H9 (cell line): ENCODE results near the gene ACTL7A. TPM values are rescaled to one million over a fixed set of nuclear protein-coding genes. Genes with fewer than 3 reads are reported as not detected.

Source experiments
- DNase-seq: peaks from one replicate; pipeline ENCODE4 v3.0.0-alpha.2; 2017
- H2AFZ ChIP-seq: one replicate; pipeline ENCODE4 v1.6.1; 2013; ENCODE audit warnings: mild to moderate bottlenecking, low read length, control low read depth, moderate library complexity
- H2AK5ac ChIP-seq: 2 replicates; pipeline ENCODE4 v1.6.1; 2013; ENCODE audit warnings: low read length, control low read depth, mixed read lengths; ENCODE audit not compliant: insufficient read length
- H2BK120ac ChIP-seq: one replicate; pipeline ENCODE4 v1.6.1; 2013; ENCODE audit warnings: low read depth, mild to moderate bottlenecking, low read length, control low read depth, inconsistent platforms; ENCODE audit not compliant: poor library complexity, severe bottlenecking
- H2BK12ac ChIP-seq: 2 replicates; pipeline ENCODE4 v1.6.1; 2013; ENCODE audit warnings: low read length, control low read depth, mixed read lengths, low read depth; ENCODE audit not compliant: insufficient read length
- H2BK15ac ChIP-seq: 2 replicates; pipeline ENCODE4 v1.6.1; 2013; ENCODE audit warnings: low read depth, low read length, control low read depth
- H2BK20ac ChIP-seq: one replicate; pipeline ENCODE4 v1.6.1; 2013; ENCODE audit warnings: low read depth, mild to moderate bottlenecking, low read length, control low read depth, inconsistent platforms; ENCODE audit not compliant: poor library complexity, severe bottlenecking
- H2BK5ac ChIP-seq: 2 replicates; pipeline ENCODE4 v1.6.1; 2013; ENCODE audit warnings: low read length, control low read depth, mixed read lengths; ENCODE audit not compliant: insufficient read length
- H3K14ac ChIP-seq: 2 replicates; pipeline ENCODE4 v1.6.1; 2013; ENCODE audit warnings: low read length, control low read depth; ENCODE audit not compliant: insufficient read depth
- H3K18ac ChIP-seq: 2 replicates; pipeline ENCODE4 v1.6.1; 2013; ENCODE audit warnings: low read depth, mild to moderate bottlenecking, mixed read lengths, low read length, control low read depth; ENCODE audit not compliant: insufficient read length
- H3K23ac ChIP-seq: 2 replicates; pipeline ENCODE4 v1.6.1; 2013; ENCODE audit warnings: low read length, control low read depth, mixed read lengths, low read depth; ENCODE audit not compliant: insufficient read length
- H3K23me2 ChIP-seq: 2 replicates; pipeline ENCODE4 v1.6.1; 2013; ENCODE audit warnings: low read depth, mild to moderate bottlenecking, mixed read lengths, low read length, control low read depth; ENCODE audit not compliant: insufficient read length, poor library complexity, severe bottlenecking
- H3K27ac ChIP-seq: 2 replicates; pipeline ENCODE4 v1.5.1; 2013; ENCODE audit warnings: low read length, control low read depth, mixed read lengths, low read depth; ENCODE audit not compliant: insufficient read length
- H3K27me3 ChIP-seq: 2 replicates; pipeline ENCODE4 v1.6.1; 2013; ENCODE audit warnings: low read length, control low read depth, inconsistent platforms; ENCODE audit not compliant: insufficient read depth
- H3K4ac ChIP-seq: 2 replicates; pipeline ENCODE4 v1.6.1; 2013; ENCODE audit warnings: low read depth, mild to moderate bottlenecking, control low read depth, inconsistent platforms, low read length, moderate library complexity
- H3K4me1 ChIP-seq: 2 replicates; pipeline ENCODE4 v1.6.1; 2013; ENCODE audit warnings: low read length, control low read depth, inconsistent platforms; ENCODE audit not compliant: insufficient read depth
- H3K4me2 ChIP-seq: 2 replicates; pipeline ENCODE4 v1.6.1; 2013; ENCODE audit warnings: low read length, control low read depth, mixed read lengths; ENCODE audit not compliant: insufficient read length, insufficient read depth
- H3K56ac ChIP-seq: 2 replicates; pipeline ENCODE4 v1.6.1; 2013; ENCODE audit warnings: low read depth, mild to moderate bottlenecking, mixed read lengths, low read length, control low read depth; ENCODE audit not compliant: insufficient read length
- H3K79me1 ChIP-seq: 2 replicates; pipeline ENCODE4 v1.6.1; 2013; ENCODE audit warnings: low read depth, mild to moderate bottlenecking, moderate library complexity, low read length, control low read depth, inconsistent platforms; ENCODE audit not compliant: insufficient read depth, poor library complexity, severe bottlenecking
- H3K79me2 ChIP-seq: 2 replicates; pipeline ENCODE4 v1.6.1; 2013; ENCODE audit warnings: low read length, control low read depth, inconsistent platforms; ENCODE audit not compliant: insufficient read depth
- H3K9ac ChIP-seq: 2 replicates; pipeline ENCODE4 v1.6.1; 2013; ENCODE audit warnings: low read length, control low read depth, mixed read lengths; ENCODE audit not compliant: insufficient read length; ENCODE audit errors: extremely low read depth
- H3K9me3 ChIP-seq: one replicate; pipeline ENCODE4 v1.6.1; 2013; ENCODE audit warnings: low read depth, low read length, inconsistent platforms; ENCODE audit not compliant: control insufficient read depth
- H3T11ph ChIP-seq: one replicate; pipeline ENCODE4 v1.6.1; 2013; ENCODE audit warnings: mild to moderate bottlenecking, low read length, control low read depth, inconsistent platforms
- H4K20me1 ChIP-seq: one replicate; pipeline ENCODE4 v1.6.1; 2013; ENCODE audit not compliant: control insufficient read depth, insufficient read length, insufficient read depth
- H4K5ac ChIP-seq: 2 replicates; pipeline ENCODE4 v1.6.1; 2013; ENCODE audit warnings: low read depth, mild to moderate bottlenecking, mixed read lengths, low read length, control low read depth; ENCODE audit not compliant: insufficient read length
- H4K8ac ChIP-seq: replicated peaks from 2 replicates; pipeline ENCODE4 v1.6.1; 2013; ENCODE audit warnings: low read length, control low read depth, mixed read lengths, low read depth; ENCODE audit not compliant: insufficient read length
- H4K91ac ChIP-seq: 2 replicates; pipeline ENCODE4 v1.6.1; 2013; ENCODE audit warnings: low read depth, mild to moderate bottlenecking, moderate library complexity, mixed read lengths, low read length, control low read depth; ENCODE audit not compliant: insufficient read length
- H3K27ac Mint-ChIP-seq, 3 experiments: 2 replicates in 2 of 3; 3 replicates in 1 of 3; pipeline ENCODE4 v1.8.0; 2020 to 2021; ENCODE audit warnings: mixed read lengths in 3 of 3, mild to moderate bottlenecking in 1 of 3, moderate library complexity in 1 of 3
- H3K27me3 Mint-ChIP-seq: 2 replicates; pipeline ENCODE4 v1.8.0; 2021; ENCODE audit warnings: low read depth, mild to moderate bottlenecking, moderate library complexity, mixed read lengths
- H3K36me3 Mint-ChIP-seq, 3 experiments: 2 replicates in 2 of 3; 3 replicates in 1 of 3; pipeline ENCODE4 v1.8.0; 2020 to 2021; ENCODE audit warnings: low read depth in 3 of 3, mixed read lengths in 3 of 3; ENCODE audit not compliant: insufficient read depth in 1 of 3
- H3K4me1 Mint-ChIP-seq, 2 experiments: 2 replicates each; pipeline ENCODE4 v1.8.0; 2020; ENCODE audit warnings: mixed read lengths in 2 of 2
- H3K4me3 Mint-ChIP-seq, 2 experiments: 2 replicates in 1 of 2; 3 replicates in 1 of 2; pipeline ENCODE4 v1.8.0; 2020 to 2021; ENCODE audit warnings: mild to moderate bottlenecking in 2 of 2, mixed read lengths in 2 of 2, moderate library complexity in 1 of 2
- H3K9me3 Mint-ChIP-seq, 2 experiments: 2 replicates in 1 of 2; 3 replicates in 1 of 2; pipeline ENCODE4 v1.8.0; 2020; ENCODE audit warnings: mild to moderate bottlenecking in 2 of 2, mixed read lengths in 2 of 2, moderate library complexity in 1 of 2
- WGBS: extraction: QIAGEN DNeasy Blood & Tissue Kit; methylation state at CpG from one replicate; pipeline ENCODE4 v1.1.7; 2013; ENCODE audit warnings: missing lambda C conversion rate, low lambda C conversion rate, mixed read lengths; ENCODE audit not compliant: insufficient read length; ENCODE audit errors: extremely low coverage; 5-methylcytosine and 5-hydroxymethylcytosine counted together
- total RNA-seq: library from RNA; stranded (reverse); gene quantifications from 2 replicates; pipeline ENCODE4 v1.2.1, GENCODE V29; 2021
- TF ChIP-seq, protein P1 (sequence below): fragments of 200-600 bp; sonication (generic); conservative IDR thresholded peaks from 3 replicates; pipeline ENCODE4 v1.8.0; 2021; ENCODE audit warnings: antibody characterized with exemption, mild to moderate bottlenecking

The ACTL7A gene
- total RNA-seq, 1 experiment from 2014 or later: not detected

DNA sequence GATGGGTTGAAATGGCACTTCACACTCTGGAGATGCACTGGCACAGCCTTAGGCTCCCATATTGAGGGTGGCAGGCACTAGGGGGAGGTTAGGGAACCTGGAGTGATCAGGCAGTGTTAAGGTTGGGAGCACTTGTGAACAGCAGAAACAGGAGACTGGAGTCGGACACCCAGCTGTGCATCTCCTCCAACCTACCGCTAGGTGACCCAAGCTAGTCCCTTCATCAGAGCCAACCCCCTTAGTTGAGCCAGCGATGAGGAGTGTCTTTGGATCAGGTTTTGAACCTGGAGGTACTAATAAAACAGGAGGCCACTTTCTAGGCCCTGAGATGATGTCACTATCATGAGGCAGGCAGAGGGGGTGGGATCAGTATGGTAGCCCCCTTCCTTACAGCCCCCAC lies 8.0 kb upstream of the ACTL7A start:
- no peak overlapping the region for H2BK12ac ChIP-seq
- Mint-ChIP-seq H3K27me3 (no peaks in the 10 kb centered on the region; the same call in 1 of the 2 replicates), H3K36me3 (no peaks in the 10 kb centered on the region), H3K4me1 (no peaks in the 10 kb centered on the region), H3K4me3 (no peak overlapping the region), H3K27ac (no peak overlapping the region), H3K9me3 (no peaks in the 10 kb centered on the region)
- H3K14ac ChIP-seq: no peak overlapping the region
- no peak overlapping the region for H4K5ac ChIP-seq
- no peak overlapping the region for H2AFZ ChIP-seq
- WGBS: no CpG with 5 or more reads among the region's 3 CpGs
- H4K8ac ChIP-seq: no peak overlapping the region
- H3K18ac ChIP-seq: no peak overlapping the region
- no peak overlapping the region for H2BK20ac ChIP-seq
- no peak overlapping the region for H3K27ac ChIP-seq
- H2BK5ac ChIP-seq: no peak overlapping the region
- H2AK5ac ChIP-seq: no peak overlapping the region
- no peak overlapping the region for H2BK15ac ChIP-seq
- no peak overlapping the region for H3K23ac ChIP-seq
- H4K20me1 ChIP-seq: no peaks in the 10 kb centered on the region
- no peaks in the 10 kb centered on the region for H3K27me3 ChIP-seq
- H2BK120ac ChIP-seq: no peak overlapping the region
- H3K23me2 ChIP-seq: no peaks in the 10 kb centered on the region
- H3K79me2 ChIP-seq: no peaks in the 10 kb centered on the region
- H3K9me3 ChIP-seq: no peaks in the 10 kb centered on the region
- no peak overlapping the region for H3K4me2 ChIP-seq
- no peak overlapping the region for H3K56ac ChIP-seq
- no peaks in the 10 kb centered on the region for H3K79me1 ChIP-seq
- H3T11ph ChIP-seq: no peak overlapping the region
- no peak for DNase-seq
- H3K4ac ChIP-seq: no peak overlapping the region
- no peak overlapping the region for H4K91ac ChIP-seq
- H3K4me1 ChIP-seq: no peaks in the 10 kb centered on the region
- TF ChIP-seq, protein P1, sequence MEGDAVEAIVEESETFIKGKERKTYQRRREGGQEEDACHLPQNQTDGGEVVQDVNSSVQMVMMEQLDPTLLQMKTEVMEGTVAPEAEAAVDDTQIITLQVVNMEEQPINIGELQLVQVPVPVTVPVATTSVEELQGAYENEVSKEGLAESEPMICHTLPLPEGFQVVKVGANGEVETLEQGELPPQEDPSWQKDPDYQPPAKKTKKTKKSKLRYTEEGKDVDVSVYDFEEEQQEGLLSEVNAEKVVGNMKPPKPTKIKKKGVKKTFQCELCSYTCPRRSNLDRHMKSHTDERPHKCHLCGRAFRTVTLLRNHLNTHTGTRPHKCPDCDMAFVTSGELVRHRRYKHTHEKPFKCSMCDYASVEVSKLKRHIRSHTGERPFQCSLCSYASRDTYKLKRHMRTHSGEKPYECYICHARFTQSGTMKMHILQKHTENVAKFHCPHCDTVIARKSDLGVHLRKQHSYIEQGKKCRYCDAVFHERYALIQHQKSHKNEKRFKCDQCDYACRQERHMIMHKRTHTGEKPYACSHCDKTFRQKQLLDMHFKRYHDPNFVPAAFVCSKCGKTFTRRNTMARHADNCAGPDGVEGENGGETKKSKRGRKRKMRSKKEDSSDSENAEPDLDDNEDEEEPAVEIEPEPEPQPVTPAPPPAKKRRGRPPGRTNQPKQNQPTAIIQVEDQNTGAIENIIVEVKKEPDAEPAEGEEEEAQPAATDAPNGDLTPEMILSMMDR: peak; percentile 43; the same call in 2 of the 3 replicates
- no peak overlapping the region for H3K9ac ChIP-seq
